Activated CD8-positive, alpha-beta memory T cell treated with anti-CD3 and anti-CD28 coated beads for 4 hours (primary cell): ENCODE measurements around the gene SLC4A1.

ENCODE experiments used
- DNase-seq, 2 donors: peaks; one replicate each; pipeline ENCODE4 v3.0.0-alpha.2; 2020; ENCODE audit warnings: low read depth in 2 of 2

The SLC4A1 gene

DNA sequence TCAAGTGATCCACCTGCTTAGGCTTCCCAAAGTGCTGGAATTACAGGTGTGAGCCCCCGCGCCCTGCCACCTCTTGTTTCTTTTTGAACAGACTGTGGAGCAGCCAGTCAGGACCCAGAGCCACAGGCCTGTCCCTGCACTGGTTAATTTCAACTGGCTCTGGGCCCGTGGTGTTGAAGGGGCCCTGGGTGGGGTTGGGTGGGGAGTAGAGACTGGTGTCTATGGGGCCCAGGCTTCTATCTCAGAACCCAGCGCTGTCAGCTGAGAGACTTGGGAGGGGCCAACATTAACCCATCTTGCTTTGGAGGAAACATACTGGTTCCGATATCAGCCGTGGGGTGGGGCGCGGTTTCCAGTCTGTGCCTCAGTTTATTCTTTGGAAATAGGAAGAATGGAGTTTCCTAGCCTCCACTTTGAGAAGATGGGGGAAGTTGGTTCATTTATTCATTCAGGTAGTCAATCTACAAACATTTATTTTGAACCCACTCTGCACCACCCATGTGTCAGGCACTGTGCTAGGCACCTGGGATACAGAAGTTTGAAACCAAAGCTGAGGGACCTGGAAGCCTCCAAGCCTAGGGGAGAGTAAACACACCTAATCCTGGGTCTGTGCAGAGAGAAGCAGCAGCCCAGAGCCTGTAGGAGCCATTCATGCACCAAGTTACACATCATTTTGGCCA, 15.5 kb upstream of the SLC4A1 start:
- no peak for DNase-seq

DNA sequence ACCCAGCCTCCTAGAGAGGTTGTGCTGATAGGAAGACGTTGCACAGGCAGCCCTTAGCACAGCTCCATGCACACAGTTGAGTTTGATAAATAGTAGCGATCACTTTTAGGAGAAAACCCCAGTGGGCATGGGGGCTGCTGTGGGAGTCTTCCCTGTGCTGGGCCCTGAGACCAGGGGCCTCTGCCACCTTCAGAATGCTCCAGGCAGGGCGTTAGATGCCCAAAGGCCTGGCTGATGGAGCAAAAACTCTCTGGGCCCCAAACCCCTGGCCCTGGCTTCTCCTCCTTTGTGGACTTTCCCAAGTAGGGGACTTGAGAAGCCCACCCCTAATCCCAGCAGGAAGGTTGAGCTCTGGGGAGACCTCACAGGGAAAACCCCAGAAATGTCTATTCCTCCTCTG, 14.3 kb upstream of the SLC4A1 start:
- DNase-seq = no peak

- DNase-seq = no peak
Observed at GRCh38 chr17:44281570-44281969, 13.6 kb upstream of the SLC4A1 start.

- no peak for DNase-seq
Observed at GRCh38 chr17:44280392-44280937, 12.5 kb upstream of the SLC4A1 start.

DNA sequence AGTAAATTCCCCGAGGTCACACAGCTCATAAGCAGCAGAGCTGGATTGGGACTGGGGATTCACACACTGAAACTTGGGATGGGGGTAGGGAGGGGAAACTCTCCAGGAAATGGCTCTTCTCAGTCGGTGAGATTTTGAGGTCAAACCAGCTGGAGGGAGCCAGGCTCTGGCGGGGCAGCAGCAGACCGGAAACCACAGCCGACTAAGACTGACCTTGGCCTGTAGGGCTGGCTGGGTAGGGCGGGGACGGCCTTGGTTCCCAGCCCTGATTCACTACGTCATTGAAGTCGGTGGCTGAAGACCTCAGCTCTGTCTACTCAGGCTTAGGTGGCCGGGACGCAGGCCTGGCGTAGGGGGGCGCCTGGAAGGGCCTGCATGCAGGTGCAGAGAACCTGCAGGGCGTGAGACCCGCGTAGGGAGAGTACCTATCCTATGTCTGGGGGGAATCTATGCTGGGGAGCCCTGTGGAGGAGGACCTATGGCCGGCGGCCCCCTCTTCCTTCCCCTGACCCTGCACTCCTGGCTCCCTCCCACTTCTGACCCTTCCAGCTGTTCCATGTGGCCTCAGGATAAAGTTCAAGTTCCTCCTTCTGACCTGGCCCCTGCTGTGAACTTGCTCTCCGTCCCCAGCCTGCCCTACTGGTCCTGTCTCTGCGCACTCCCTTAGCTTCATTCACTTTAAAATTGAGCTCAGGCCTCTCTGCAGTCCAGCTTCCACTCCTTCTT, 11.9 kb upstream of the SLC4A1 start:
- DNase-seq = peak; percentile 5 to 11

- no peak for DNase-seq
Observed at GRCh38 chr17:44279346-44279665, 11.4 kb upstream of the SLC4A1 start.

DNA sequence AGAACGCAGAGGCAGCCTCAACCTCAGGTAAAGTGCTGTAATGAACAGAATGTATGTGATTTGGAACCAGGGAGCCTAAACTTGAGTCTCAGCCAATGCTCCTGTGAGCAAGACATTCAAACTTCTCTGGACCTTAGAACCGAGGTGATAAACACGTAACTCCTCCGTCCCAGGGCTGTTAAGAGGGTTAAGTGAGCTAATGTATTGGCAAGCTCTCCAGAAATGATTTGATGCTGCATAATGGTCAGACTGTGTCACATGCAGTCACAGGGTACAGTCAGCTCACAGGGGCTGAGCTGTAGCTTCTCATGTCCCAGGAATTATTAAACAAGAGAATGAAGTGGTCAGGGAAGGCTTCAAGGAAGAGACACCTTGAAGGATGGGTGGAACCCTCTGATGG, 10.0 kb upstream of the SLC4A1 start:
- DNase-seq = no peak

- DNase-seq = no peak
Observed at GRCh38 chr17:44273607-44274006, 5.7 kb upstream of the SLC4A1 start.

GRCh38 chr17:44272954-44273353, 5.0 kb upstream of the SLC4A1 start:
- DNase-seq = no peak

DNA sequence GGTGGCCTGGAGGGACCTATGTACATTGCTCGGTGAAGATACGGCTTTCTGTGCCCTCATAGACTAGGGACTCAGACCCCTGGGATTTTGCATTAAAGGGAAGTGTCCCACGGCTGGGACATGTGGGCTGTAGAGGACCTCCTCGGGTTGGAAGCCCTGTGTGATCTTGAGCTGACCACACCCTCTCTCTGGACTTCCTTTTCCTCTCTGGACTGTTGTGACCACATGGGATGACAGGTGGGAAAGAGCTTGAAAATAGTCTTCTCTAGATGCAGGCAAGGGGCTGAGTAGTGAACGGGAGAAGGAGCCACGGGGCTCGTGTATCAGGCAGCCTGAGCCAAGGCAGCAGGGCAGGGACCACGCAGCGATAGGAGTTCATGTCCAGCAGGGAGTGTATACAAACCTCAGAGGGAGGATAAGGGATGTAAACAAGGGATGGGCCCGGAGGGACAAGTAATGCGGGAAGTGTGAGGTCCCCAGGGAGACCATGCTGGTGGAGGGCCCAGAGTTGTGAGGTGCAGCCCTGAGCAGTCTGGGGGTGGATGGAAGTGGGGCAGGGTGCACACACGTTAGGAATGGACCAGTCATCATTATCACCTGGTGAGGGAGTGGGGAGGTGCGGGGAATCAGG, 4.5 kb upstream of the SLC4A1 start:
- DNase-seq = no peak

GRCh38 chr17:44269535-44270240, 1.8 kb upstream of the SLC4A1 start:
- no peak for DNase-seq

- DNase-seq = no peak
Observed at GRCh38 chr17:44268709-44269534, 987 bp upstream of the SLC4A1 start.

DNA sequence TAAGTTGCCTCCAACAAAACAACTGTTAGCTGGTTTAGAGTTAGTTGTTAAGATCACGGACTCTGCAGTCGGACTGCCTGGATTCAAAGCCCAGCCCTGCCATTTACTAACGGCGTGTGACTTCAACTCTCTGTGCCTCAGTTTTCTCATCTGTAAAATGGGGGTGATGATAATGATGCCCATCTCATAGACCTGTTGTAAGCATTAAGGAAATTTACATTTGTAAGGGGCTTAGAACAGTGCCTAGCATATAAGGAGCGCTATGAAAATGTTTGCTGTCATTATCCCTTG, 825 bp downstream of the SLC4A1 start:
- DNase-seq = no peak

DNA sequence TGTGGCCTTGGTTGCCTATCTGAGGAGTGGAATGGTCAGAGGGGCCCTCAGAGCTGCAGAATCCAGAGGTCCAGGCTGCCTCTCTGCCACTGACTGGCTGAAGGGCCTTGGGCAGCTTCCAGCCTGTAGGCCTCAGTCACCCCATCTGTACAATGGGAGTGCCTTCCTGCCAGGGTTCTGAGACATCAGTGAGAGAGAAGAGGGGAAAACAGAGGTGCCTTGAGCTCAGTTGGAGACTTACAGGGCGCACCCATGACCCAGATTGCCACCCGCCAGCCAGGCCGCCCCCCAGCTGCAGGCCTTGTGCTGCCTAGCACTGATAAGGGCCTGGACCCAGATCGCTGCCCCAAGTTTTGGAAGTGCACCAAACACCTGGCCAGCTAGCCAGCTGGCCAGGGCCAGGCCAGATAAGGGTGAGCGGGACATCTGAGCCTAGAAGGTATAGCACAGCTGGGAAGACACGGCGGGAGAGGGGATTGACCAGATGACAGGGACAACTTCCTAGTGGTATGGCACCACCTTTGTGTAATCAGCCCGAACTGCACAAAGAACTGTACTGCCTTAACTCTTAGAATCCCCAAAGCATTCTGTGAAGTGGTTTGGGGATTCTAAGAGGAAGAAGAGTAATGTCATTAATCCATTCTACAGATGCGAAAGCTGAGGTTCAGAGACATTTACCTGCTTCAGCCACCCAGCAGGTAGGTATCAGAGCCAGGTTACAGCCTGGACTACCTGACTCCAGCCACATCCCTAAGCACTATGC, 1.4 kb downstream of the SLC4A1 start:
- DNase-seq = no peak

DNA sequence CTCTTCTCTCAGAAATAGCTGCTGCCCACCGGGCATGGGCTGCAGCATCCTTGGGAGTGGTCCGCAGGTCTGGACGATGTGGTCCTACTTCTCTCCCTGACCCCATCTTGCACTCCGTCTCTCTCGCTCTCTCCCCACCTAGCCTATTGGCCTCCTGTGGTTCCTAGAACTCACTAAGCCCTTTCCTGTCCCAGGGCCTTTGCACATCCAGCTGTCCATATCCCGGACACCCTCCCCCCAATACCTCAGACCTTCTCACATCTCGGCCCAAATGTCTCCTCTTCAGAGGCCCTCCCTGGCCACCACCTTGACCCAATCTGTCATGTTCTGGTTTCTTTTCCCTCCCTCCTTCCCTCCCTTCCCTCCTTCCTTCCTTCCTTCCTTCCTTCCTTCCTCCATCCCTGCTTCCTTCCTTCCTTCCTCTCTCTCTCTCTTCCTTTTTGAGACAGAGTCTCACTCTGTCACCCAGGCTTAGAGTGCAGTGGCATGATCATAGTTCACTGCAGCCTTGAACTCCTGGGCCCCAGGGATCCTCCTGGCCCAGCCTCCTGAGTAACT, 4.5 kb downstream of the SLC4A1 start:
- no peak for DNase-seq

GRCh38 chr17:44262654-44263225, 5.2 kb downstream of the SLC4A1 start:
- no peak for DNase-seq

GRCh38 chr17:44260296-44260695, 7.6 kb downstream of the SLC4A1 start:
- DNase-seq = no peak

DNA sequence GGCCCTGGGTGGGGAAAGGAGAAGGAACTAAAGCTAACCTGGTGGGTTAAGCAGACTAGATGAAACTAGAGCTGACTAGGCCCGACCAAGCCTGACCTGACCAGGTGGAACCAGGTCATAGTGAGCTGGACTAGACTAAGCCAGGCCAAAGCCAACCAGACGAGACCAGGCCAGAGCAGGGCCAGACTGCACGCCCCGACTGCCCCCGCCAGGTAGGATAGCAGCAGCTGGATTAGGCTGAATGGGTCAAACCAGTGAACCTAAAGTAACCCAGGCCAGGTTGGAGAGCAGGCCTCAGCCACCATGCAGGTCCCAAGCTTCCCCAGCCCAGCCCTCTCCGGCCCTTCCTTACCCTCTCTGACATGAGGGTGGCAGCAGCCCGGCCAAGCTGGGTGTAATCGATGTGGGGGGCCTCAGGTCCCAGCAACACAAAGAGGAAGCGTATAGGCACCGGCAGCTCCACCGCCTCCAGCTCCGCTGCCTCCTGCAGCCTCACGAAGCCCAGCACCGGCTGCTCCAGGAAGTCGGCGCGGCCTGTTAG, 9.1 kb downstream of the SLC4A1 start:
- DNase-seq = no peak

- DNase-seq = no peak
Observed at GRCh38 chr17:44257815-44258760, 9.8 kb downstream of the SLC4A1 start.
